Measurements from ENCODE around the gene ANLN. TPM values are rescaled to one million over a fixed set of nuclear protein-coding genes. Genes with fewer than 3 reads are reported as not detected.

The ANLN gene
- polyA plus RNA-seq, 3 donors, result 0.12 to 1.1 (median 0.25) TPM

DNA sequence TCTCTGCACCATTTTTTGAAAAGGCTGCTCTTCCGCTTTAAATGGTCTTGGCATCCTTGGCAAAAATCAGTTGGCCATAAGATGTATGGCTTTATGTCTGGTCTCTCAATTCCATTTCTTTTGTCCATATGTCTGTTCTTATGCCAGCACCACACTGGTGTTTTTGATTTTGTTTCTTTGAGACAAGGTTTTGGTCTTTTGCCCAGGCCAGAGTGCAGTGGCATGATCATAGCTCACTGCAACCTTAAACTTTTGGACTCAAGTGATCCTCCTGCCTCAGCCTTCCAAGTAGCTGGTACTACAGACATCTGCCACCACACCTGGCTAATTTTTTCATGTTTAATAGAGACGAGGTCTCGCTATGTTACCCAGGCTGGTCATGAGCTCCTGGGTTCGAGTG lies 48.5 kb downstream of the ANLN start:
- intact Hi-C loops (cut with micrococcal nuclease), result no loop called here
- Mint-ChIP-seq H3K4me1 (no peaks in the 10 kb centered on the region), H3K27me3 (ENCODE audit: low read depth in 3 of 3) (no peaks in the 10 kb centered on the region), H3K36me3 (peaks cover 27 to 55% of the 10 kb centered on the region in 2 donors), H3K27ac (peak overlapping the region in 5 of 7 donors; percentile 33 to 77 (median 59)), H3K4me3 (no peak overlapping the region), H3K9me3 (peaks cover 0 to 1% (median 0%) of the 10 kb centered on the region in 7 donors)
- no peak for DNase-seq
- no peak overlapping the region for H3K9ac ChIP-seq (ENCODE audit: insufficient read depth, low read length, poor library complexity, severe bottlenecking)
- no peak overlapping the region for H3K4me2 ChIP-seq (replicated peaks; ENCODE audit: extremely low read depth, low read length, poor library complexity, severe bottlenecking)
- 100% methylated on average over 2 of the region's 4 CpGs for WGBS (ENCODE audit: insufficient coverage)
- H3K4me3 ChIP-seq (replicated peaks in 1 of 3; ENCODE audit: low read depth in 2 of 3, low read length in 3 of 3), result no peak overlapping the region
- peaks cover 58% of the 10 kb centered on the region for H3K79me2 ChIP-seq (ENCODE audit: insufficient read depth, low read length)
- no peaks in the 10 kb centered on the region for H3K27me3 ChIP-seq (ENCODE audit: control insufficient read depth in 2 of 2, insufficient read depth in 2 of 2, low read length in 2 of 2)
- no peak overlapping the region for H3K27ac ChIP-seq (ENCODE audit: low read depth in 1 of 2, low read length in 2 of 2)
- TF ChIP-seq, protein P1, sequence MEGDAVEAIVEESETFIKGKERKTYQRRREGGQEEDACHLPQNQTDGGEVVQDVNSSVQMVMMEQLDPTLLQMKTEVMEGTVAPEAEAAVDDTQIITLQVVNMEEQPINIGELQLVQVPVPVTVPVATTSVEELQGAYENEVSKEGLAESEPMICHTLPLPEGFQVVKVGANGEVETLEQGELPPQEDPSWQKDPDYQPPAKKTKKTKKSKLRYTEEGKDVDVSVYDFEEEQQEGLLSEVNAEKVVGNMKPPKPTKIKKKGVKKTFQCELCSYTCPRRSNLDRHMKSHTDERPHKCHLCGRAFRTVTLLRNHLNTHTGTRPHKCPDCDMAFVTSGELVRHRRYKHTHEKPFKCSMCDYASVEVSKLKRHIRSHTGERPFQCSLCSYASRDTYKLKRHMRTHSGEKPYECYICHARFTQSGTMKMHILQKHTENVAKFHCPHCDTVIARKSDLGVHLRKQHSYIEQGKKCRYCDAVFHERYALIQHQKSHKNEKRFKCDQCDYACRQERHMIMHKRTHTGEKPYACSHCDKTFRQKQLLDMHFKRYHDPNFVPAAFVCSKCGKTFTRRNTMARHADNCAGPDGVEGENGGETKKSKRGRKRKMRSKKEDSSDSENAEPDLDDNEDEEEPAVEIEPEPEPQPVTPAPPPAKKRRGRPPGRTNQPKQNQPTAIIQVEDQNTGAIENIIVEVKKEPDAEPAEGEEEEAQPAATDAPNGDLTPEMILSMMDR (IDR thresholded peaks at IDR 0.05), result no peak
- peaks cover 52 to 85% of the 10 kb centered on the region in 2 donors for H3K36me3 ChIP-seq (replicated peaks in 1 of 2; ENCODE audit: control insufficient read depth in 1 of 2, insufficient read depth in 2 of 2, low read length in 2 of 2)
- H4K20me1 ChIP-seq (ENCODE audit: insufficient read depth, low read length), result no peaks in the 10 kb centered on the region
- no peaks in the 10 kb centered on the region for H3K9me3 ChIP-seq (replicated peaks in 1 of 2; ENCODE audit: control insufficient read depth in 1 of 2, insufficient read depth in 1 of 2, low read length in 2 of 2)
- H2AFZ ChIP-seq (ENCODE audit: insufficient read depth, low read depth, low read length, poor library complexity, severe bottlenecking), result no peak overlapping the region
- no peaks in the 10 kb centered on the region for H3K4me1 ChIP-seq (ENCODE audit: control insufficient read depth in 1 of 2, insufficient read depth in 2 of 2, low read length in 2 of 2)

DNA sequence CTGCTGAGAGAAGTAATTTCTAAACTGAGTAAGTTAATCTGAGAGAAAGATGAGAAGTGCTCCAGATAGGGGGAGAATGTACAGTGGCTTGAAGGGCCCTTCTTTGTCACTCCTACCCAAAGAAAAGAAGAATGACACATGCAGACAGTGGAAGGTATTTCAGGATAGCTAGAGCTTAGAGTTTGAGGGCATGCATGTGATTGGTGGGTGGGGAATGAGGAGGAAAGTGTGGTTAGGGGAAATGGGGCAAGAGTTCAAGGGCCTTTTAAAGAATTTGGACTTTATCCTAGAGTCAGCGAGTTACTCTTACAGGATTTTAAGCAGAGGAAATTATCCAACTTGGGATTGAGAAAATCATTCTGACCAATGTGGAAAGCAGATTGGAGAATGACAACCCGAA lies 50.0 kb downstream of the ANLN start:
- Histone ChIP-seq H2AFZ (ENCODE audit: insufficient read depth, low read depth, low read length, poor library complexity, severe bottlenecking) (no peak overlapping the region), H3K4me2 (replicated peaks; ENCODE audit: extremely low read depth, low read length, poor library complexity, severe bottlenecking) (no peak overlapping the region), H4K20me1 (ENCODE audit: insufficient read depth, low read length) (no peaks in the 10 kb centered on the region), H3K4me1 (ENCODE audit: control insufficient read depth in 1 of 2, insufficient read depth in 2 of 2, low read length in 2 of 2) (no peaks in the 10 kb centered on the region), H3K9me3 (replicated peaks in 1 of 2; ENCODE audit: control insufficient read depth in 1 of 2, insufficient read depth in 1 of 2, low read length in 2 of 2) (no peaks in the 10 kb centered on the region), H3K79me2 (ENCODE audit: insufficient read depth, low read length) (peaks cover 44% of the 10 kb centered on the region), H3K4me3 (replicated peaks in 1 of 3; ENCODE audit: low read depth in 2 of 3, low read length in 3 of 3) (no peak overlapping the region), H3K27ac (ENCODE audit: low read depth in 1 of 2, low read length in 2 of 2) (no peak overlapping the region), H3K9ac (ENCODE audit: insufficient read depth, low read length, poor library complexity, severe bottlenecking) (no peak overlapping the region), H3K27me3 (ENCODE audit: control insufficient read depth in 2 of 2, insufficient read depth in 2 of 2, low read length in 2 of 2) (no peaks in the 10 kb centered on the region), H3K36me3 (replicated peaks in 1 of 2; ENCODE audit: control insufficient read depth in 1 of 2, insufficient read depth in 2 of 2, low read length in 2 of 2) (peaks cover 47 to 82% of the 10 kb centered on the region in 2 donors)
- TF ChIP-seq, protein P1 (IDR thresholded peaks at IDR 0.05), result no peak
- no peak overlapping the region for H3K4me3 Mint-ChIP-seq
- 100% methylated on average over 1 of the region's 2 CpGs for WGBS (ENCODE audit: insufficient coverage)
- H3K36me3 Mint-ChIP-seq, result peaks cover 18 to 50% of the 10 kb centered on the region in 2 donors
- no peaks in the 10 kb centered on the region for H3K27me3 Mint-ChIP-seq (ENCODE audit: low read depth in 3 of 3)
- no peak for DNase-seq
- intact Hi-C loops (cut with micrococcal nuclease), result no loop called here
- peaks cover 0 to 1% (median 0%) of the 10 kb centered on the region in 7 donors for H3K9me3 Mint-ChIP-seq
- no peak overlapping the region for H3K27ac Mint-ChIP-seq
- H3K4me1 Mint-ChIP-seq, result no peaks in the 10 kb centered on the region

Data from CD14-positive monocyte (primary cell).